ENCODE data around the gene CCNF. TPM values are rescaled to one million over a fixed set of nuclear protein-coding genes. Genes with fewer than 3 reads are reported as not detected.
A peak's percentile ranks its signal among the peaks of the same experiment; 100 is the strongest.

CCNF gene
- total and polyA plus RNA-seq, 2 of the 8 experiments (the other 6 are each of a cell fraction or from before 2014, with no cell fraction given) = 15.4 to 54.3 TPM

DNA sequence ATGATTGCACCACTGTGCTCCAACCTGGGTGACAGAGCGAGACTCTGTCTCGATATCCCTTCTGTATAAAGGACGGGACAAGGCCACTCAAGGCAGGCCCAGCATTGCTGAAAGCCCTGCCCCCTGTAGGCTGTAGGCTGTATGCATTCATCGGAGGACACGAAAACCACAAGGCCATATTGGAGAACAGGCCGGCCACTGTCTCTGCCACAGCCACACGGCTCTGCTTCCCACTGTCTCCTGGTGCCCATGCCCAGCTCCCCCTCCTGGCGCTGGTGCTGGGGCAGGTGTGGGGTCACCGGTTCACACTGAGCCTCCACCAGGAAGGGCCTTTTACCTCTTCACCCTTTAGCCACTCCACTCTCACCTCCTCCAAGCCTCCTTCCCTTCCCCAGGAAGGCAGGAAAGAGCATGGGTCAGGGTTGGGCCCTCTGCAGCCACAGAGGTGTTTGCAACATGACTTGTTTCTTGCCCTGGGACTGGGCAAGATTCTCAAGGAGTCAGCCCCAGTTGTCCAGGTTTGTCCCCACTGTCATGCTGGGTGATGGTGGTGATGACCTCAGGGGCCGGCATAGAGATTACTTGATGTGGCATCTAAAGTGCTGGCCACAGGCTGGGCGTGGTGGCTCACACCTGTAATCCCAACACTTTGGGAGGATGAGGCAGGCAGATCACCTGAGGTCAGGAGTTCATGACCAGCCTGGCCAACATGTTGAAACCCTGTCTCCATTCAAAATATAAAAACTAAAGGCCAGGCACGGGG is 36.6 kb downstream of the CCNF start (continued):
- TF ChIP-seq SRF (IDR thresholded peaks at IDR 0.05; ENCODE audit: low read depth, low read length) = no peak
- no peak for TF ChIP-seq RNF2 (IDR thresholded peaks at IDR 0.05; ENCODE audit: borderline replicate concordance, low read depth, low read length, missing control alignments, poor library complexity, severe bottlenecking)
- TF ChIP-seq NANOG (IDR thresholded peaks at IDR 0.05; ENCODE audit: insufficient read depth, low read depth, low read length, poor library complexity, severe bottlenecking) = no peak
- TF ChIP-seq, protein P1, sequence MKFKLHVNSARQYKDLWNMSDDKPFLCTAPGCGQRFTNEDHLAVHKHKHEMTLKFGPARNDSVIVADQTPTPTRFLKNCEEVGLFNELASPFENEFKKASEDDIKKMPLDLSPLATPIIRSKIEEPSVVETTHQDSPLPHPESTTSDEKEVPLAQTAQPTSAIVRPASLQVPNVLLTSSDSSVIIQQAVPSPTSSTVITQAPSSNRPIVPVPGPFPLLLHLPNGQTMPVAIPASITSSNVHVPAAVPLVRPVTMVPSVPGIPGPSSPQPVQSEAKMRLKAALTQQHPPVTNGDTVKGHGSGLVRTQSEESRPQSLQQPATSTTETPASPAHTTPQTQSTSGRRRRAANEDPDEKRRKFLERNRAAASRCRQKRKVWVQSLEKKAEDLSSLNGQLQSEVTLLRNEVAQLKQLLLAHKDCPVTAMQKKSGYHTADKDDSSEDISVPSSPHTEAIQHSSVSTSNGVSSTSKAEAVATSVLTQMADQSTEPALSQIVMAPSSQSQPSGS (IDR thresholded peaks at IDR 0.05; ENCODE audit: low read length) = no peak
- TF ChIP-seq TBP (IDR thresholded peaks at IDR 0.05; ENCODE audit: low read depth, low read length) = no peak
- TF ChIP-seq KDM4A (IDR thresholded peaks at IDR 0.05; ENCODE audit: low read depth, low read length, severe bottlenecking) = no peak
- TF ChIP-seq RFX5 (IDR thresholded peaks at IDR 0.05; ENCODE audit: borderline replicate concordance, low read depth, low read length) = no peak
- TF ChIP-seq ASH2L (IDR thresholded peaks at IDR 0.05; ENCODE audit: low read length) = no peak
- no peak for TF ChIP-seq POU5F1 (IDR thresholded peaks at IDR 0.05; ENCODE audit: low read depth, low read length)
- TF ChIP-seq SP4 (IDR thresholded peaks at IDR 0.05; ENCODE audit: low read length) = no peak
- no peak for TF ChIP-seq SP1 (IDR thresholded peaks at IDR 0.05; ENCODE audit: low read depth, low read length)
- TF ChIP-seq EGR1 (IDR thresholded peaks at IDR 0.05; ENCODE audit: borderline replicate concordance, low read depth, low read length) = peak; percentile 82; the same call in 1 of the 2 replicates
- no peak for TF ChIP-seq CBX5 (IDR thresholded peaks at IDR 0.05; ENCODE audit: low read depth, low read length)
- TF ChIP-seq EP300 (IDR thresholded peaks at IDR 0.05; ENCODE audit: borderline replicate concordance in 1 of 2, low read depth in 2 of 2, low read length in 2 of 2) = no peak
- TF ChIP-seq, protein P2, sequence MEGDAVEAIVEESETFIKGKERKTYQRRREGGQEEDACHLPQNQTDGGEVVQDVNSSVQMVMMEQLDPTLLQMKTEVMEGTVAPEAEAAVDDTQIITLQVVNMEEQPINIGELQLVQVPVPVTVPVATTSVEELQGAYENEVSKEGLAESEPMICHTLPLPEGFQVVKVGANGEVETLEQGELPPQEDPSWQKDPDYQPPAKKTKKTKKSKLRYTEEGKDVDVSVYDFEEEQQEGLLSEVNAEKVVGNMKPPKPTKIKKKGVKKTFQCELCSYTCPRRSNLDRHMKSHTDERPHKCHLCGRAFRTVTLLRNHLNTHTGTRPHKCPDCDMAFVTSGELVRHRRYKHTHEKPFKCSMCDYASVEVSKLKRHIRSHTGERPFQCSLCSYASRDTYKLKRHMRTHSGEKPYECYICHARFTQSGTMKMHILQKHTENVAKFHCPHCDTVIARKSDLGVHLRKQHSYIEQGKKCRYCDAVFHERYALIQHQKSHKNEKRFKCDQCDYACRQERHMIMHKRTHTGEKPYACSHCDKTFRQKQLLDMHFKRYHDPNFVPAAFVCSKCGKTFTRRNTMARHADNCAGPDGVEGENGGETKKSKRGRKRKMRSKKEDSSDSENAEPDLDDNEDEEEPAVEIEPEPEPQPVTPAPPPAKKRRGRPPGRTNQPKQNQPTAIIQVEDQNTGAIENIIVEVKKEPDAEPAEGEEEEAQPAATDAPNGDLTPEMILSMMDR (IDR thresholded peaks at IDR 0.05; ENCODE audit: control extremely low read depth in 1 of 3, insufficient read depth in 1 of 3, low read depth in 1 of 3, low read length in 3 of 3) = peak in 2 of 3 experiments; percentile 51 to 78; a peak in 3 of 4 replicates
